SK-N-MC (cell line): Measurements from ENCODE around the gene RGPD3.
"Not testable (repeated sequence)": the region's sequence is repeated elsewhere in the genome, so short reads cannot be mapped to it uniquely, and the experiment has no call there.

Experiments used
- EZH2 ChIP-seq: fragments of 200-600 bp; sonication (generic); IDR thresholded peaks from one replicate; pipeline ENCODE4 v1.6.1; 2017; ENCODE audit warnings: antibody characterized with exemption
- POLR2AphosphoS5 ChIP-seq: IDR thresholded peaks from 2 replicates; pipeline ENCODE4 v1.6.1; 2012; ENCODE audit warnings: mild to moderate bottlenecking, low read depth, low read length, borderline replicate concordance

DNA sequence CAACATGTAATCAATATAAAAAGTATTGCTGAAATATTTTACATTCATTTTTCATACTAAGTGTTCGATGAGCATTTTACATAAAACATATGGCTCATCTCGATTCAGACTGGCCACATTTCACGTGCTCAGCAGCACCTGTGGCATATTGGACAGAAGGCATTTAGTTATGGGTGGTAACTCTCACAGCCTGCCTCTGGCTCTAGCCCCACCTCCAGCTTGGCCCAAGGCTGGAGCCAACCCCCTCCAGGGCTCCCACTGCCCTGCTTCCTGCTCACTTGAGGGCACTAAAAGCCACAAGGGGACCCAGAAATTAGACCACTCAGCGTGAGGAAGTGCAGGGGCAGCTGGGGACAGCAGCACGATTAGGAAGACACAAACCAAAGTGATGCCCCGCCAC is 24.2 kb upstream of the RGPD3 start:
- not testable (repeated sequence) for TF ChIP-seq POLR2AphosphoS5, EZH2
